Stimulated activated CD4-positive, alpha-beta T cell treated with anti-CD3 and anti-CD28 coated beads, Interleukin-1b, Interleukin-23, amount 100 ng/mL, for 1 hour (primary cell): ENCODE measurements around the gene FAM241B.

Experiments
- DNase-seq, 2 donors: peaks; one replicate each; pipeline ENCODE4 v3.0.0-alpha.2; 2020; ENCODE audit warnings: low read depth in 2 of 2

FAM241B gene

DNA sequence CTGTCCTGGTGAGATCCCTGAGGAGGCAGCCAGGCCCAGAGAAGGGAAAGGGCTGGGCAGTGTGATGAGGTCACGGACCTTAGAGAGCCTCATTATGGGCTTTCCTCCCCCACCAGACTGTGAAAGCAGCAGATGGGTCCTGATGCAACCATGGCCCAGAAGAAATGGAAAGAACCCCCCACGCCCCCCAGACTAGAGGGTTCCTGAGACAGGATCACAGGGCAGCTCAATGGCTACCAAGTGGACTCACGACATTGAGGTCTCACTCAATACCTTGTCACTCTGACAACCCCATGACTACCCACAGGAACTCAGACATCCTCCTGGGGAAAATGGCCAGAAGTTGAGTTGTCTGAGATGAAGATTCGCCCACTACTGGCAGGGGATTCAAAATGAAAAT, 36.7 kb downstream of the FAM241B start:
- no peak for DNase-seq

DNA sequence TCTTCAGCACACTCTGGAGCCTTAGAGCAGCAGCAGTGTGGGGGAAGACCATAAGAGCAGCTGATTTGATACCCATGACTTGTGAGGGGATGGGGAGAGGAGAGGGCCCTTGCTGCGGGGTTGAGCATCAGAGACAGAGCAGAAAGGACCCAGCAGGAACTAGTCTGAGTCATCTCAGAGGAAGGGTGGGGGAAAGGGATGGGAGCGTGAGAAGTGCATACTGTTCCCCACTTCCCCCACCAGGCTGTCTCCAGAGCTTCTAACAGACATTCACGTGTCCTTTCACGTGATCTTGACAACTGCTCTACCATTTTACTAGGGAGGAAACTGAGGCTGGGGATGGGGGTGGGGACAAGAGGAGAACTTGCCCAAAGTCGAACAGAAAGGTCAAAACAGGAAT, 38.7 kb downstream of the FAM241B start:
- no peak for DNase-seq

DNA sequence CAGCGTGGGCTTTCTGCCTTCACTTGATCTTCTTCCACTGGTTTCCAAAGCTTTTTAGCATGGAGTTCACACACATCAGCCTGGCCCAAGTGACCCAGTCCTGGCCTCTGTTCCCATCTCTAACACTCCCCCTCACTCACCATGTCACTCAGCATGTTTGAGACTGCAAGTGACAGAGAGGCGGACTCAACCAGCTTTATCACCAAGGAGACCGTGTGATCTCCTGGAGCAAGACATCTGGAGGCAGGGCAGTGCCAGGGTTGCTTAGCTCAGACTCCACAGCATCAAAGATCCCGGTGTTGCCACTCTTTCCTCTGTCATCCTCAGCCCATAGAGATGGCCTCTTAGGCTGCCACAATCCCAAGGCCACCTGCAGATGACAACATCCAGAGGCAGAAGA, 39.4 kb downstream of the FAM241B start:
- DNase-seq, result no peak

DNA sequence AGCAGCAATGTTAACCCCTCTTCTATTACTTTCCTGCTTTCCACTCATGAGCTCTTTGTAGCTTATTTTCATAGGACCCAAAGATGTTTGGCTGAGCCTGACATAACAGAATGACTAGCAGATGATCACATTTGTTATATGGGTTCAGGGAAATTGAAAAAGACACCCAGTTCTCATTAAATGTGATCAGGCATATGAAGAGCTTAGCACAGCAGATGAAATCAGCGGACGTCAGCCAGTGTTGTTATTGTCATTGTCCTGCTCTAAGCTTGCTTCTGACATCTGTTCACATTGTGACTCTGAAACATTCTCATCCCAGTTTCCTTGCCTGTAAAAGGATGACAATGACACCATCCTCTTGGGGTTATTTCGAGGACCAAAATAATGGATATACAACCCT, 43.5 kb downstream of the FAM241B start:
- DNase-seq, result no peak

DNA sequence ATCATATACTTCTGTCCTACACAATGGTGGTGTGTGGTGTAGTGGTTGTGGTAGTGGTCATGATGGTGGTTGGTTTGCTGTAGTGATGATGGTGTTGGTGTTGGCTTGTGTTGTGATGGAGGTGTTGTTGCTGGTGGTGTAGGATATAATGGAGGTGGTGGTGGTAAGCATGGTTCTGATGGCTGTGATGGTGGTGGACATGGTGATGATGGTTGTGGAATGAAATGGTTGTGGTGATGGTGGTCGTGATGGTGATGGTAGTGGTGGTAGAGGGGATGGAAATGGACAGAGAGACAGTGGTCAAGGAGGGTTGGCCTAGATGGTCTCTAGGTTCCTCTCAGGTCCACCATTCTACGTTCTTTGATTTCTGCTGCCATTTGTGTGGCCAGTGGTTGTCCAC, 44.7 kb downstream of the FAM241B start:
- no peak for DNase-seq

DNA sequence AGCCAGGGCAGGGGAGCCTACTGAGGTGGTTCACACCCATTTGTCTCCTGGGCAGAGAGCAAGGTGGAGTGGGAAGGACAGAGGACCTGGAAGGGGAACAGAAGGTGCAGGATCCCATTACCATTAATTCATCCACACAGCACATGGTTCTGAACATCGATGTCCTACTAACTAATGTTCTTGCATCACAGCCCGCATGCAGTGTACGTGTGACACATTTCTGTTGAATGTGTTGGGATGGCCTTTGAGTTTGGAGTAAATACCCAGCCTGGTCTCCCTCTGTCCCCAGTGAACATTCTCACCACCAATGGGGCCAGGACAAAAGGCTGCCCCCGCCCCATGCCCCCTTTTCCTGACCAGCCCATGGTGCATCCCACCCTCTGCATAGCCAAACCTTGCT, 46.3 kb downstream of the FAM241B start:
- no peak for DNase-seq

DNA sequence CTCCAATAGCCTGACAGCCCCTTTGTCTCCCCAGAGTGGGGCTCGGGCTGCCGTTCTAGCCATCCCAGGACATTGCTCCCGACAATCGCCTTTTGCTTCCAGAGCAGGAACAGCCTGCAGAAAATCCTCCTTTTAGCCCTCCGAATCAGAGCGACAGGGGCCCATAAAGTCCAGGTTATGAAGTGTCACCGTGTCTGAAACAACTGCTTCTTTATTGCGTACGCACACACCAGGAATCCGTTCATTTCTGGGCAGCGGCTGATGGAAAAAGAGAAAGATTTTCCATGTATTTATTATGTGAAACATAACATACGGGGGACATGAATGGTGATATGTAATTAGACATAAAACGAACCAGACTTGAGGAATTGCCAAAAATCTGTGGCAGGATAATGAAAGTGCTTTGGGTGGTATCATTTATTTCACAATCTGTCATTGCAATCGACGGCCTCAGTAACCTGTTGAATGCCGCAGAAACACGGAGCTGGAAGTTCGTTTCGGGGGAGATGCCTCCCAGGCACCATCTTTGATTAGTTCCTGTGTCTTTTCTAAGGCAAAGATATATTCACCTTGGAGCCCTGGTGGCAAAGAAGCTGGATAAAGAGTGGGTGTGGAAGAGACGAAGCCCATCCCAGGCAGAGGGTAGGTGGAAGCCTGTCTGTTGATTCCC, 48.1 kb downstream of the FAM241B start:
- DNase-seq, result no peak

DNA sequence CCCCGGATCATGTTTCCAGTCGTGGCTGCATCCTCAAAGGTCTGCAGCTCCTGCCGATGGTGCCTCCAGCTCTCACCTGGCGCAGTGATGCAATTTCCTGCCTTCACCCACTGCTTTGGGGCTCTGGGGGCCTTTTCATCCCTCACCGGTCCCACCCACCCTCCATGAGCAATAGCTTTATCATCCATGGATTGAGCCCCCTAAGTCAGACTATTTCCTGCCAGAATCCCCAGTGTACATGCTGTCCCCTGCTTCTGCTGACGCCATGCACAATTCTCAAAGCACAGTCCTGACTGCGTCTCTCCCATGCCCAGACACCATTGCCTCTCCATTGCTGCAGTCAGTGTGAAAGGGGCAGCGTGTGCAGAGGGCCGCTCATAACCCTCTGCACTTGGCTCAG, 49.7 kb downstream of the FAM241B start:
- DNase-seq, result no peak

DNA sequence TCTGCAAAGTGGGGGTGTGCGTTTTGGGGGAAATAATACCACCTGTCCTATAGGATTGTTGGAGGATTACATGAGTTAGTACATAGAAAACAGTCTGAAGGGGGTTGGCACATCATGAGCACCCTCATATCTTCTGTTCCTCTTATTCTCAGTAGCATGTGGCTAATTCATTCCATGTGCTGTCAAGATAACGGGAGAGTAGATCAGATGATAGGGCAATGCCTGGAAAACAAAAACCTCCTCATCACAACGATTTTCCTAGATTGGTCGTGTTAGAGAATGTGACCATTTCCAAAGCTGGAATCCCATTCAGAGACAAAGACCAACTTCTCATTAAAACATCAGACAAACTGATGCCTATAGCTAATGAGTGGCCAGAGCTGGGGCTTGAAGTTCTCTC, 50.6 kb downstream of the FAM241B start:
- DNase-seq, result no peak

DNA sequence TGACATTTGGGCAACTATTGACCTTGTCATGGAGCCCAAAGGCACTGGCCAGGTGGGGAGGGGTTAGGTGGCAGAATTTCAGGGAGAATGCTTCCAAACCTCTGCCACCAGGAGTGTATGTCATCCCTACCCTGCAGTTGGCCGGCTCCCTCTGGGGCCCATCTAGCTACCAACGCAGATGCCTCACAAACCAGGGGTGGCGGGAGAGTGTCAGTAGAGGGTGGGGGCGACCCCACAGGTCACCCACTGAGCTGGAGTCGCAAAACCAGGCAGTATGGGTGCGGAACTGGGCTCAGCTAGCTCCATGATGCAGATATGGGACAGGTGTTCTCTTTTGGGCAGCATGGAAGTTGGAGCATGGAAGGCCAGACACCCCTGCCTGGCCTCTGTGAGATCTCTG, 51.4 kb downstream of the FAM241B start:
- no peak for DNase-seq

DNA sequence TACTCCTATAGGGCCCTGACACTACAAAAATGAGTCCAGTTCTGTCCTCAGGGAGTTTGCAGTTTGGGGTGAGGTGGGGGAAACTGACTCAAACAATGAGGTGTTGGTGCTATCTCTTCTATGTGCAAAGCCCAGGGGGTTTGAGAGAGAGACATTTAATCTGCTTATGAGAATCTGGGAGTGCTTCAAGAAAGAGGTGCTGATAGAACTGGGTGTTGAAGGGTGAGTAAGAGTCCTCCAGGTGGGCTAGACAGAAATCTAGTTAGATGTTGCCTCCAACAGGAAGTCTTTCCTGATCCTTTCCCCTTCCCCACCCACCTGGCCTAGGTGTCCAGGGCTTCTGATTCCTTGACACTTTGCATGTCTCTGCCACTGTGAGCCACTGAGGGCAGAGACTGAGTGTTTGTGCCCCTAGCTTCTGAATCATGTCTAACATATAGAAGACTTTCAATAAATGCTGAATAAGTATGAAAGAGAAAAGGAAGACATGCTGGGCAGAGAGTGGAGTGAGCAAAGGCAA, 53.0 kb downstream of the FAM241B start:
- DNase-seq, result no peak
